ENCODE measurements around the gene CKM. TPM values are rescaled to one million over a fixed set of nuclear protein-coding genes. Genes with fewer than 3 reads are reported as not detected.

The CKM gene
- total RNA-seq, 8 experiments from 2014 or later, result 0.11 to 0.50 (median 0.28) TPM; not detected in 3

GRCh38 chr19:45265375-45265774 lies 57.3 kb downstream of the CKM start:
- no peak overlapping the region for H3K4me3 ChIP-seq
- H3K27ac ChIP-seq, result no peak overlapping the region
- H3K4me1 ChIP-seq (replicated peaks in 1 of 2), result no peaks in the 10 kb centered on the region
- ATAC-seq (replicated peaks in 6 of 8), result no peak
- 88 to 100% (median 98%) methylated on average over 1 to 4 of the region's 5 CpGs; no CpG with 5 or more reads in 6 of the 10 experiments for WGBS, 10 experiments
- in situ Hi-C loops (cut with MboI; ENCODE audit: low pct_unique_long_range_greater_than_20kb in 2 of 9, low sequenced_read_pairs in 9 of 9, unreplicated experiment in 9 of 9), result no loop called here

- in situ Hi-C loops (cut with MboI; ENCODE audit: low pct_unique_long_range_greater_than_20kb in 2 of 9, low sequenced_read_pairs in 9 of 9, unreplicated experiment in 9 of 9), result no loop called here
- no peak for ATAC-seq (replicated peaks in 6 of 8)
- 90 to 97% methylated on average over 2 to 4 of the region's 19 CpGs; no CpG with 5 or more reads in 8 of the 10 experiments for WGBS, 10 experiments
- Histone ChIP-seq H3K4me1 (replicated peaks in 1 of 2) (no peaks in the 10 kb centered on the region), H3K4me3 (no peak overlapping the region), H3K27ac (no peak overlapping the region)
Observed at GRCh38 chr19:45264781-45265317, 57.8 kb downstream of the CKM start.

DNA sequence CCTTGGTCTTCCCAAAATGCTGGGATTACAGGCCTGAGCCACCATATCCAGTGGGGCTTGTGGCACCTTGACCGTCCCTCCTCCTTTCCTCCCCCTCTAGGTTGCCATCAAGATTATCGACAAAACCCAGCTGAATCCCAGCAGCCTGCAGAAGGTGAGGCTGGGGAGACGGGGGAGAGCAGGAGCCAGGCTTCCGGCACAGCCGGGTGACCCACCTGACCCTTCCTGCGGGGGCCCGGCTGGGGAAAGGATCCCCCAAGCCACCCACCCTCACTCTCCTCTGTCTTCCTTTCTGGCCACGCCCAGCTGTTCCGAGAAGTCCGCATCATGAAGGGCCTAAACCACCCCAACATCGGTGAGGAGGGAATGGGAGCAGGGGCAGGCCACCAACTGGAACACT lies 59.7 kb downstream of the CKM start:
- Histone ChIP-seq H3K4me1 (replicated peaks in 1 of 2) (no peaks in the 10 kb centered on the region), H3K4me3 (no peak overlapping the region), H3K27ac (no peak overlapping the region)
- ATAC-seq (replicated peaks in 6 of 8), result no peak
- WGBS, 10 experiments, result 60 to 100% (median 90%) methylated on average over 1 to 3 of the region's 11 CpGs; no CpG with 5 or more reads in 3 of the 10 experiments
- in situ Hi-C loops (cut with MboI; ENCODE audit: low pct_unique_long_range_greater_than_20kb in 2 of 9, low sequenced_read_pairs in 9 of 9, unreplicated experiment in 9 of 9), result no loop called here

DNA sequence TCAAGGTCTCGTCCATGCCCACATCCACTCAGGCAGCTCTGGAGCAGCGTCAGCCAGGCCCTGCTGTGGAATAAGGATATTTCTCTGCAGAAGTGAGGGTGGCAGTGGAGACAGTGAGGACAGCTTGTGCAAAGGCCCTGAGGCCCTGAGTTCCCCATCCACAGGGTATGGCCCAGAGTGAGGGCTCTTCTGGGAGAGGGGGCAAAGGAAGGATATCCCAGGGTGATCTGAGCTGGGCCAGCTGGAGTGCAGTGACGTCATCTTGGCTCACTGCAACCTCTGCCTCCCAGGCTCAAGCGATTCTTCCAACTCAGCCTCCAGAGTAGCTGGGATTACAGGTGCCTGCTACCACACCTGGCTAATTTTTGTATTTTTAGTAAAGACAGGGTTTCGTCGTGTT lies 60.1 kb downstream of the CKM start:
- WGBS, 10 experiments, result 49 to 90% (median 82%) methylated on average over 2 to 5 of the region's 6 CpGs; no CpG with 5 or more reads in 6 of the 10 experiments
- H3K4me3 ChIP-seq, result no peak overlapping the region
- H3K4me1 ChIP-seq (replicated peaks in 1 of 2), result no peaks in the 10 kb centered on the region
- no peak overlapping the region for H3K27ac ChIP-seq
- in situ Hi-C loops (cut with MboI; ENCODE audit: low pct_unique_long_range_greater_than_20kb in 2 of 9, low sequenced_read_pairs in 9 of 9, unreplicated experiment in 9 of 9), result no loop called here
- ATAC-seq (replicated peaks in 6 of 8), result no peak

GRCh38 chr19:45258862-45259261 lies 63.8 kb downstream of the CKM start:
- Histone ChIP-seq H3K27ac (no peak overlapping the region), H3K4me1 (replicated peaks in 1 of 2) (no peaks in the 10 kb centered on the region), H3K4me3 (no peak overlapping the region)
- in situ Hi-C loops (cut with MboI; ENCODE audit: low pct_unique_long_range_greater_than_20kb in 2 of 9, low sequenced_read_pairs in 9 of 9, unreplicated experiment in 9 of 9), result no loop called here
- ATAC-seq (replicated peaks in 6 of 8), result no peak
- 67 to 100% (median 99%) methylated on average over 1 to 7 of the region's 19 CpGs; no CpG with 5 or more reads in 6 of the 10 experiments for WGBS, 10 experiments

GRCh38 chr19:45256836-45257235 lies 65.8 kb downstream of the CKM start:
- H3K4me1 ChIP-seq (replicated peaks in 1 of 2), result peaks cover 0 to 5% of the 10 kb centered on the region in 2 donors
- no peak for ATAC-seq (replicated peaks in 6 of 8)
- in situ Hi-C loops (cut with MboI; ENCODE audit: low pct_unique_long_range_greater_than_20kb in 2 of 9, low sequenced_read_pairs in 9 of 9, unreplicated experiment in 9 of 9), result no loop called here
- no peak overlapping the region for H3K4me3 ChIP-seq
- no peak overlapping the region for H3K27ac ChIP-seq
- 86 to 100% (median 98%) methylated on average over 1 to 4 of the region's 4 CpGs for WGBS, 10 experiments

Other genes with a start within 250 kb of the CKM start
- gene ZNF296, start 246.4 kb downstream of the CKM start, total RNA-seq, result 1 to 10 TPM in 3 of 8 experiments, under 1 TPM in 5; 0.46 to 1.9 (median 0.85) TPM
- gene GEMIN7, start 243.6 kb downstream of the CKM start, total RNA-seq, result 10 to 100 TPM; 15.5 to 33.8 (median 20.5) TPM
- 10 to 100 TPM; 18.2 to 37.0 (median 22.6) TPM for gene PPP1R37, start 229.7 kb downstream of the CKM start, total RNA-seq
- 1 to 10 TPM in 2 of 8 experiments, under 1 TPM in 6; 0.49 to 1.4 (median 0.63) TPM for gene NKPD1, start 161.9 kb downstream of the CKM start, total RNA-seq
- 10 to 100 TPM; 16.9 to 40.8 (median 29.1) TPM for gene TRAPPC6A, start 144.6 kb downstream of the CKM start, total RNA-seq
- 1 to 10 TPM; 3.2 to 8.0 (median 5.4) TPM for gene BLOC1S3, start 144.1 kb downstream of the CKM start, total RNA-seq
- gene EXOC3L2, start 77.5 kb downstream of the CKM start, total RNA-seq, result under 1 TPM in 7 of 8 experiments, not detected in 1; 0.04 to 0.51 (median 0.24) TPM
- gene MARK4, start 71.6 kb downstream of the CKM start, total RNA-seq, result 10 to 100 TPM in 7 of 8 experiments, 1 to 10 TPM in 1; 9.1 to 40.6 (median 14.8) TPM
- gene KLC3, start 17.9 kb upstream of the CKM start, total RNA-seq, result 1 to 10 TPM in 1 of 8 experiments, under 1 TPM in 6, not detected in 1; 0.16 to 1.9 (median 0.42) TPM
- gene ERCC2, start 47.7 kb upstream of the CKM start, total RNA-seq, result 10 to 100 TPM; 12.3 to 49.2 (median 22.2) TPM
- gene PPP1R13L, start 82.2 kb upstream of the CKM start, total RNA-seq, result 1 to 10 TPM in 5 of 8 experiments, under 1 TPM in 3; 0.67 to 4.2 (median 1.5) TPM
- gene POLR1G, start 83.8 kb upstream of the CKM start, total RNA-seq, result 10 to 100 TPM in 1 of 8 experiments, 1 to 10 TPM in 7; 2.7 to 10.7 (median 5.2) TPM
- gene ERCC1, start 101.0 kb upstream of the CKM start, total RNA-seq, result 10 to 100 TPM; 38.4 to 82.0 (median 71.5) TPM
- gene FOSB, start 145.1 kb upstream of the CKM start, total RNA-seq, result 10 to 100 TPM in 1 of 8 experiments, 1 to 10 TPM in 7; 1.6 to 16.8 (median 4.0) TPM
- 10 to 100 TPM in 7 of 8 experiments, 1 to 10 TPM in 1; 3.6 to 44.6 (median 25.0) TPM for gene RTN2, start 174.2 kb upstream of the CKM start, total RNA-seq
- 1 to 10 TPM in 5 of 8 experiments, under 1 TPM in 3; 0.64 to 4.6 (median 1.2) TPM for gene PPM1N, start 175.6 kb upstream of the CKM start, total RNA-seq
- gene VASP, start 184.6 kb upstream of the CKM start, total RNA-seq, result 10 to 100 TPM; 11.6 to 52.1 (median 23.7) TPM

Measured in motor neuron (in vitro differentiated cells).